ENCODE data around the gene ADTRP. TPM values are rescaled to one million over a fixed set of nuclear protein-coding genes. Genes with fewer than 3 reads are reported as not detected.

Gene ADTRP
- total RNA-seq, 1 donor from 2014 or later, result not detected

- H3K36me3 Mint-ChIP-seq (ENCODE audit: unreplicated experiment), result no peaks in the 10 kb centered on the region
- H3K9me3 Mint-ChIP-seq (ENCODE audit: unreplicated experiment), result no peaks in the 10 kb centered on the region
- no peak for DNase-seq (ENCODE audit: extremely low spot score, unreplicated experiment)
- H3K27me3 Mint-ChIP-seq (ENCODE audit: unreplicated experiment), result no peaks in the 10 kb centered on the region
- H3K4me1 Mint-ChIP-seq (ENCODE audit: unreplicated experiment), result peaks cover 23% of the 10 kb centered on the region
- H3K4me3 Mint-ChIP-seq (ENCODE audit: unreplicated experiment), result no peak overlapping the region
- no peak for TF ChIP-seq CTCF (IDR thresholded peaks at IDR 0.05)
- H3K27ac Mint-ChIP-seq (ENCODE audit: unreplicated experiment), result no peak overlapping the region
These were observed 33.9 kb downstream of the ADTRP start for GRCh38 chr6:11744753-11745152.

GRCh38 chr6:11744101-11744500 lies 34.5 kb downstream of the ADTRP start:
- DNase-seq (ENCODE audit: extremely low spot score, unreplicated experiment), result no peak
- H3K9me3 Mint-ChIP-seq (ENCODE audit: unreplicated experiment), result no peaks in the 10 kb centered on the region
- no peaks in the 10 kb centered on the region for H3K27me3 Mint-ChIP-seq (ENCODE audit: unreplicated experiment)
- no peaks in the 10 kb centered on the region for H3K36me3 Mint-ChIP-seq (ENCODE audit: unreplicated experiment)
- H3K4me3 Mint-ChIP-seq (ENCODE audit: unreplicated experiment), result no peak overlapping the region
- no peak overlapping the region for H3K27ac Mint-ChIP-seq (ENCODE audit: unreplicated experiment)
- peaks cover 23% of the 10 kb centered on the region for H3K4me1 Mint-ChIP-seq (ENCODE audit: unreplicated experiment)
- no peak for TF ChIP-seq CTCF (IDR thresholded peaks at IDR 0.05)

- TF ChIP-seq CTCF (IDR thresholded peaks at IDR 0.05), result no peak
- H3K4me1 Mint-ChIP-seq (ENCODE audit: unreplicated experiment), result peaks cover 28% of the 10 kb centered on the region
- no peak for DNase-seq (ENCODE audit: extremely low spot score, unreplicated experiment)
- no peaks in the 10 kb centered on the region for H3K9me3 Mint-ChIP-seq (ENCODE audit: unreplicated experiment)
- H3K27me3 Mint-ChIP-seq (ENCODE audit: unreplicated experiment), result no peaks in the 10 kb centered on the region
- H3K27ac Mint-ChIP-seq (ENCODE audit: unreplicated experiment), result no peak overlapping the region
- H3K36me3 Mint-ChIP-seq (ENCODE audit: unreplicated experiment), result no peaks in the 10 kb centered on the region
- no peak overlapping the region for H3K4me3 Mint-ChIP-seq (ENCODE audit: unreplicated experiment)
These were observed 37.7 kb downstream of the ADTRP start for GRCh38 chr6:11740875-11741274.

GRCh38 chr6:11738661-11739375 lies 39.8 kb downstream of the ADTRP start:
- no peak for TF ChIP-seq CTCF (IDR thresholded peaks at IDR 0.05)
- Mint-ChIP-seq H3K4me1 (ENCODE audit: unreplicated experiment) (peaks cover 20% of the 10 kb centered on the region), H3K4me3 (ENCODE audit: unreplicated experiment) (no peak overlapping the region), H3K27me3 (ENCODE audit: unreplicated experiment) (no peaks in the 10 kb centered on the region), H3K36me3 (ENCODE audit: unreplicated experiment) (no peaks in the 10 kb centered on the region), H3K27ac (ENCODE audit: unreplicated experiment) (no peak overlapping the region), H3K9me3 (ENCODE audit: unreplicated experiment) (no peaks in the 10 kb centered on the region)
- no peak for DNase-seq (ENCODE audit: extremely low spot score, unreplicated experiment)

GRCh38 chr6:11738234-11738633 lies 40.4 kb downstream of the ADTRP start:
- Mint-ChIP-seq H3K27ac (ENCODE audit: unreplicated experiment) (no peak overlapping the region), H3K4me1 (ENCODE audit: unreplicated experiment) (peaks cover 23% of the 10 kb centered on the region), H3K4me3 (ENCODE audit: unreplicated experiment) (no peak overlapping the region), H3K27me3 (ENCODE audit: unreplicated experiment) (no peaks in the 10 kb centered on the region), H3K9me3 (ENCODE audit: unreplicated experiment) (no peaks in the 10 kb centered on the region), H3K36me3 (ENCODE audit: unreplicated experiment) (no peaks in the 10 kb centered on the region)
- TF ChIP-seq CTCF (IDR thresholded peaks at IDR 0.05), result no peak
- DNase-seq (ENCODE audit: extremely low spot score, unreplicated experiment), result no peak
